Measurements from ENCODE around the gene TLR7.
A peak's percentile ranks its signal among the peaks of the same experiment; 100 is the strongest.

Gene TLR7

DNA sequence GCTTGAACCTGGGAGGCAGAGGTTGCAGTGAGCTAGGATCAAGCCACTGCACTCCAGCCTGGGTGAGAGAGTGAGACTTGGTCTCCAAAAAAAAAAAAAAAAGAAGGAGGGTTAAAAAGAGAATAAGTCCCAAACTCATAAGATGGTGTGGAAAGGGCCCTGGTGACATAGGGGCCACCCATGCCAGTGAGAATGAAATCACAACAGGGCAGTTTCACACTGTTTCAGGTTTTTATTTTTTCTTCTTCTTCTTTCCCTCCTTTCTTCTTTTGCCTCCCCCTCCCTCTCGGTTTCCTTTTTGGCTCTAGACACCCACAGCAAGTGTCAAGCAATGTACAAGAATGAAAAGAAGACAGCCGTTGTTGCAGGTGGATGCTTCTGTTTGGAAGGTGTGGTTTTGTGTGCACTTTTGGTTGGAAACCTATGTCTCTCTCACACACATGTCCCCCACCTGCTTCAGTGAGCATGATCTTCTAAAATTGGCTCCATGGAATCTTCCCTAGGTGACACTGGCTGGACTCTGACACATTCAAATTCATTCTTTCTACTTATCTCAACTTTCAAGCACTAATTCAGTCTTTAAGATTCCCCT, 25.1 kb downstream of the TLR7 start:
- no peak for DNase-seq

DNA sequence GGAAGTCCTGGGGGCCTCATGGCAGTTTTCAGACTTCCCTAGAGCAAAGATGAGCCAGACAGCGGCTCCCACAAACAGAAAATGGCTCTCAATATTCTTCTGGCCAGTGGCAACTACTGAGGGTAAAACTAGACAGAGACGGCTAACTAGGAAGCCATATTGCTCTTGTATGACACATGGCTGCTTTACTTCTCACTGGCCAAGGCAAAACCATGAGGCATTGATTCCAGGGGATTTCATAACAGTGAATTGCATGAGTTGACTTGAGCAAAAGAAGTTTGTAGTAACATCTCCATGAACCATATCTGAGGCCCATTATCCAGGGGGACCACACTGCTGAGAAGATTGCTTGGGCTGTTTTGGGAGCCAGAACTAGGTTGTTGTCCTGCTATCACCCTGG, 25.8 kb downstream of the TLR7 start:
- no peak for DNase-seq

DNA sequence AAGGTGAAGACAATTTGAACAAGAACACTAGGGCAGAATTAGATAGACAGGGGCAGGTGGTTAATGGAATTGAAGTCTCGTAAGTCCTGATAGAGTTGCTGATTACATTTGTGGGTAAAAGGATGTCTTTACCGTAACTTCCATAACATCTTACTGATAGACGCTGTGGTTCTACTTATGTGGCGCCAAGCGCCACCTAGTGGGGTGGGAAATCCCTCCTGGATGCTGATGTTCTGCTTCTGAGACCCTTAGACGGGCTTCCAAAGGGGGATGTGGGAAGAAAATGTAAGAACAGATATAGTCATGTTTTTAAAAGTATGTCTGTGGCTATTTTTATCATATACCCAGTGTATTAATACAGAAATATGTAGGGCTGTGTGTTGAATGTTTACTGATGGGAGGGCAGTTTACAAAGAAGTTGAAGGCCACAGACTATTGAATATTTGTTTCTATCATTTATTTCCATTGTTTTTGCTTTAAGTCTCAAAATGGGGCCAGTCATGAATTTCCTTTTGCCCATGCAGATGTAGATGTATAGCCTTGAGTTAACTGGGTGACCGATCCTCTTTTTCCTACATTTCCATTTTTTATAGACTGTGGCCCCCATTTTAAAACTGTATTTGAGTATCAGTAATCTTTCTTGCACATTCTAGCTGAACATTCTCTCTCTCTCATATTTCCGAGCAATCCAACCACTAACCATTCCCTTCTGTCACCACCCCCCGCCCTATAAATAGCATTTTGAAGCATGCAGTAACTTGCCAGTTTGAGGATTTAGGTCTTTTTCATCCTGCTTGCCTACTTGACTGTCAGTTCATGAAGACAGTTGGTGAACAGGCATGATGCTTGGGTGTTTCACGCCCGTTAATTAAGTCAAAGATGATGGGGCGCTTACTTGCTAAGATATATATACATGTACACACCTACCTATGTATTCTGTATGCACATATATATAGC, 27.5 kb downstream of the TLR7 start:
- DNase-seq: peak; percentile 29

DNA sequence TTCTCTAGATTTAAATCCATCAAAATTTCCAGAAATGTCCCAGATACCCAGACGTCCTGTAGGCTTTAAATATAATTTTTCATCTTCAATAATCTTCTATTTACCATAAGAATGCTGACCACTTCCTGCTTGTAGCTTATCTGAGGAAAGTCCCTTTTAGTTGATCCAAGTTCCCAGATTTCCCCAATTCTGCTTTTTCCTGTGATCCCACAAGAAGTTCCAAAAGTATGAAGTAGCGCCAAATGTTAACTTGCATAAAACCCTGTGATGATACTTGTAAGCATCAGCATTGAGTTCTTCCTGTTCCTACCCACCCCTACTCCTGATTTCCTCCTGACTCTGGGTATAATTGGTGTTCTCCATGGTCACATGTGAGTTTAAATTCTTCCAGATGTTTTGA, 29.0 kb downstream of the TLR7 start:
- no peak for DNase-seq

DNA sequence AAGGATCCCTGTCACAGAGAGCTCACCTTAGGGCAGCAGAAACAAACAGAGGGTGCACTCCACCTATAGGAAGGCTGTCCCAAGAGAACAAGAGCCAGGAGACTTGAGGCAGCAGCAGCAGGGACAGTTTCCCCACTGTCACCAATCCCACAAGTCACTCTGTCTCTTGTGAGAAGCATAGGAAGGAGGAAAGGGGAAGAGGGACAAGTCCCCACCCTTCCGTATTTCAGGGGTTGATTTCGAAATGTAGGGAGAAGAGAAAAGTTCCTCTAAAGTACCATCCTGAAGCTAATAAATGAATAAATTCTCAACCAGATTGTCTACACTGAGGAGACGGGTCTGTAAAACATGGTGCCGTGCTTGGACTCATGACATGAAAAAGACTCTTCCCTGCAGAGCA, 30.1 kb downstream of the TLR7 start:
- DNase-seq: no peak

DNA sequence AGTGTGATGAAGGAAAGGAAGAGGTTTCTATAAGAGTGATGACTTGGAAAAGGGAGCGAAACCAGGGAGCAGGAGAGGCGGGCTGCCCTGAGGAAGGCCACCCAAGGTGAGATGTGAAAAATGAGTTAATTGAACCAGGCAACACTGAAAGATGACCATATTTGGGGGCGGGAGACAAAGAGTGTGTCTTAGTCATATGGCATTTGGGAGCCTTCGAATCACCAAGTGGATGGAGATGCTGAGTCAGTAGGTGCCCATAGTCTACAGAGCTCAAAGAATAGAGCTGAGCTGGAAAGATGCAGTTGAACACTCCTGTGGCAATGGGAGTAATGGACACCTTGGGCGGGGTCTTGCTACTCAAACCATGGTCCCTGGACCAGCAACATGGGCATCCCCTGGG, 31.2 kb downstream of the TLR7 start:
- peak; percentile 4 for DNase-seq

DNA sequence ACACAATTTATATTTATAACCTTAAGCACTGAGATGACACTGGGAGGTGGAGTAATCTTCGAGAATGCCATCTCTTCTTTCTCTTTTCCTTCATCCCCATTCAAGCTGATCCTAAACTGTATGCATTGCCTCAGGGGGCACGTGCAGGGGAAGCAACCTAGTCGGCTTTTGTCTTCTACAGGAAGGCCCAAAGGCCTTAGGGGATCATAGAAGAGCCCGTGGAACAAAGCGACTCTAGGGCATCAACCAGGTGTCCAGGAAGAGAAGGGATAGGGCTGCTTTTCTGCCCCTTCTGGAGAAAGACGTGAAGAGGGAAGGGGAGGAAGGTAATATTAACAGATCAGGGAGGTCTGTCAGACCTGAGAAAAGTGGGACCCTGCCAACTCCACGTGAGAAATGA, 32.6 kb downstream of the TLR7 start:
- no peak for DNase-seq

DNA sequence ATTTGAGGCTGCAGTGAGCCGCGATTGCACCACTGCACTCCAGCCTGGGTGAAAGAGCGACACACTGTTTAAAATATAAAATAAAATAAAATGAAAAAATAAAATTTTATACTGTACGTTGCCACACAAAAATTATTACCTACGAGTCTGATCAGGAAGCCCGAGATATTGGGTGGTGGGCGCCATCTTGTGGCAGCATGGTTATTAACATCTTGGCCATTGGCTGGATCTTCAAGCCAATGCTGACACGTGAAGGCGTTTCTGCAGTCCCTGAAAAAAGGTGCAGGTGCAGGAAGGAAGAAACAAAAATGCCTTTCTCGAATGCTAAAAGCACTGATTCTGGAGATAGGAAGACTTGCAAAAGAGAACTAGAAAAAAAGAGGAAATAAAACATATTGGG, 34.6 kb downstream of the TLR7 start:
- DNase-seq: peak; percentile 66

DNA sequence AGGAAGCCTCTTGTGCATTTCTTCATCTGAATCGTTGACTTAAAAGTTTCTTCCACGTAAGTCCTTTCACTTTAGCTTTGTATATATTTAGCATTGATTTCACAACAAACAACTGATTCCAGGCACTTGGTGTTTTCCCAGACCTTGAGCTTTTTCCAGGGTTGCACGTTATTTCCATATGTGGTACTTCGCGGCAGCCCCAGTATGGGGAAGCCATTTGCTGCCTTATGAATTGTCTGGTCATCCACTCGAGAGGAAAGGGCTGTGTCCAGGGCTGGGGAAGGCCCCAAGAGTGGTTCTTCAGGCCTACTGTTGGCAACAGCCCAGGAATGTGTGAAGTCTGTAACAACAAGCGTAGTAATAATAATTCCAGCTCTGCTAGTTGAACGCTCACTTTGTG, 36.8 kb downstream of the TLR7 start:
- DNase-seq: no peak

DNA sequence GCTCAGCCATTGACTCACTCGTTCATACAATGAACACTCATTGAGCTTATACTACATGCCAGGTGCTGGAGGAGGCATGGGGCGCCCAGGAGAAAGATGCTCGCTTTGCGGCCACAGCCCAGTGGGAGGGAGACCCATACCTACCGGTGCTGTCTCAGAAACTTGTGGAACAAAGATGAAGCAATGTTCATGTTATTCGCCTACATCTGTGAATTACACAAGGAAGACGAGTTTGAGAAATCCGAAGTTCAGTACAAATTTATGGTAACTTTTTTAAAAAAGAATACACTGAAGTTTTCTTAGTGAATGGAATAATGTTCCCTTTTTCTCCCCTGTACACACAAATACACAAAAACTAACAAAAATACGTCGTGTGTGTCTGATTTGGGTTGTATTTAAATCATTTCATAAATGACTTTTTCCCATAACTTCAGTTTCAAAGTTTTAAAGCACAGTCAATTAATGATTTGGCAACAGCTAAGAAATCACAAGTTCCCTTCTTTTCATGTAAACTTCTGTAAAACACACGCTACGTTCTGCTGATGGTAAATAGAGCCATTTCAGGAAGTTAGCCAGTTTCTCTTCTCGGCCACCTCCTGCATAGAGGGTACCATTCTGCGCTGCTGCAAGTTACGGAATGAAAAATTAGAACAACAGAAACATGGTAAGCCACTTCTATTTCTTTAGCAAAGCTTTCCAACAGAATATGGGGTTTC, 39.3 kb downstream of the TLR7 start, which contains the start of gene TLR8:
TSS of gene TLR8 (plus strand) at position 575 of the 716 bp plus-strand sequence. CDS start at position 662, 87 bp downstream.
- DNase-seq: no peak

DNA sequence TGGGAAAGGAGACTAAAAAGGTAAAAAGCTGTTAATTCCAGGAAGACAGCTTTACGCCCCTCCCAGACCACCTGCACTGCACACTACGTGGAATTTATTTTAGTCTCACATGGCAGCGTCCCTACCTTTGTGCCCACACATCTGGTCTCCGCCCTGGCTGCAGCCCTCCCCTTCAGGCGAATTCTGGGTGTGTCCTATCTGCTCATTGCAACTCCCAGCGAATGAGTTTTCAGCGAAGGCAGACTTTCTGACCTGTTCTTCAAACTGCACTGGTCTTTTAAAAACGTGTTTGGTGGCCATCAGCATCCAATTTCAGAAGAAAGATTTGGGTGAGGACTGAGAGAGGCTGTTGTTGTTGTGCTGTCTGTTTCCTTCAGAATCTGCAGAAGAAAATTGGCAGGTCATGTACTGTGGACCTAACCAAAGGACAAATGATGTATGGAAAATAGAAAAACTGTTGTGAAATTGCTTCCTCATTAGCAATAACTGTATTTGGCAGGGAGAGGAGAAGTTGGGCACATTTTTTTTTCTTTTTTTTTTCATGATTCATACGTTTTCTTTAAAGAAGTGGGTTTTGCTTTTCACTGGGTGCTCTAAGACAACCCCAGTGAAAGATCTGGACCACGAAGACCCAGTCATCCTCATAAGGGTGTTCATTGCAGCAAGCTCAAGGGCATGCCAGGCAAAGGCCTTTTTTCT, 43.7 kb downstream of the TLR7 start:
- DNase-seq: no peak

DNA sequence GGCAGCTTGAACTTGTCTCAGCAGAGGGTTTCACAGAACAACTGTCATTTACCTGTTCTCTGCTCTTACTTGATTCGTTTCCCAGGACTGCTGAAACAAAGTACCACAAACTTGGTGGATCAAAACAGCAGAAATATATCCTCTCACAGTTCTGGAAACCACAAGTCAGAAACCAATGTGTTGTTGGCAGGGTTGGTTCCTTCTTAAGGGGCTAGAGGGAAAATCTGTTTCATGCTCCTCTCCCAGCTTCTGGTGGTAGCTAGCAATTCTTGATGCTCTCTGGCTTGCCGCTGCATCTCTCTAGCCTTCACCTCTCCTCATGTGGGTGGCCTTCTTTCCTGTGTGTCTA, 44.2 kb downstream of the TLR7 start:
- DNase-seq: no peak

DNA sequence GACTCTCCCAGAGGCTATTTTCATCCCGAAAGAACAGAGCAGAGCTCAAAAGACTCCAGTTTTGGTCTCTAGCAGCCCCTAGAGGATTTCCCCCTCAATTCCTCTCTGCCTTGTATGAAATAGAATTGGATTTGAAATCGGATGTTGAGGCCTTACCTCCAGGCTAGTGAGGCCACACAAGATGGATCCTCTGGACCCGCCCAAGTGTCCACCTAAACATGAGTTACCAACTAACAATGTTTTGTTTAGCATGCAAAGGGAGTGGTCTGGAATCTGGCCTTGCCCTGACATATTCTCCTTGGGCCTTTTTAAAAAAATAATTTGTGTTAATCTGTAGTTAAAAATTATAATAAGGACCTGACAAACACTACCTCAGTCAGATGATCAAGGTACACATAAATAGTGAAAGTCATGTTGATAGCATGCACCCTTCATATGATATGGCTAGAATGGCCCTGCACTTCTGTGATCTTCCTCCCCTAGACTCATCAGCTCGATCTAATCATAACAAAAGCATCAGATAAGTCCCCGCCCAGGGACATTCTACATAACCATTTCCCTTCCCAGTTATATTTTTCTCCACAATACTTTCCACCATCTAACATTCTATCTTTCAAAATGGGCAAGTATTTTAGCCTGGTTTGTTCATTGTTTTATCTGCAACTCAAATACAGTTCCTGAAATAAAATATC, 46.1 kb downstream of the TLR7 start:
- no peak for DNase-seq

DNA sequence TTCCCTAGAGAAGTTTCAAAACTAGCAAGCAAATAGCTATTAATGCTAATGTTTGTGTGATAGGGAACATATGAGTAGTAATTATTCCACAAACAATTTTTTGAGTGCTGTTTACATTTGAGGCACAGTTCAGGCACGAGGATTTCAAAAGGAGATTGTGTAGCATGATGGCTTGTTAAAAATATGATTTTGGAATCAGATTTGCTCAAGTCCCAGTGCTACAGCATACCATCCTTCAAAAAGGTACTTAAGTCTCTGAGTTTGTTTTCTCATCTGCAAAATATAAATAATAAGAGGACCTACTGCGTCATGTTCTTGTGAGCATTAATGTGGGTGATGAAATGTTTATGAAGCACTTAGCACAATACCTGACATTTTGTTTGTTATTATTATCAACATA, 50.9 kb downstream of the TLR7 start:
- DNase-seq: no peak

DNA sequence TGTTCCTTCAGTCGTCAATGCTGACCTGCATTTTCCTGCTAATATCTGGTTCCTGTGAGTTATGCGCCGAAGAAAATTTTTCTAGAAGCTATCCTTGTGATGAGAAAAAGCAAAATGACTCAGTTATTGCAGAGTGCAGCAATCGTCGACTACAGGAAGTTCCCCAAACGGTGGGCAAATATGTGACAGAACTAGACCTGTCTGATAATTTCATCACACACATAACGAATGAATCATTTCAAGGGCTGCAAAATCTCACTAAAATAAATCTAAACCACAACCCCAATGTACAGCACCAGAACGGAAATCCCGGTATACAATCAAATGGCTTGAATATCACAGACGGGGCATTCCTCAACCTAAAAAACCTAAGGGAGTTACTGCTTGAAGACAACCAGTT, 52.2 kb downstream of the TLR7 start:
- no peak for DNase-seq

DNA sequence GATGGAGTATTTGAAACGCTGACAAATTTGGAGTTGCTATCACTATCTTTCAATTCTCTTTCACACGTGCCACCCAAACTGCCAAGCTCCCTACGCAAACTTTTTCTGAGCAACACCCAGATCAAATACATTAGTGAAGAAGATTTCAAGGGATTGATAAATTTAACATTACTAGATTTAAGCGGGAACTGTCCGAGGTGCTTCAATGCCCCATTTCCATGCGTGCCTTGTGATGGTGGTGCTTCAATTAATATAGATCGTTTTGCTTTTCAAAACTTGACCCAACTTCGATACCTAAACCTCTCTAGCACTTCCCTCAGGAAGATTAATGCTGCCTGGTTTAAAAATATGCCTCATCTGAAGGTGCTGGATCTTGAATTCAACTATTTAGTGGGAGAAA, 52.7 kb downstream of the TLR7 start:
- DNase-seq: no peak

DNA sequence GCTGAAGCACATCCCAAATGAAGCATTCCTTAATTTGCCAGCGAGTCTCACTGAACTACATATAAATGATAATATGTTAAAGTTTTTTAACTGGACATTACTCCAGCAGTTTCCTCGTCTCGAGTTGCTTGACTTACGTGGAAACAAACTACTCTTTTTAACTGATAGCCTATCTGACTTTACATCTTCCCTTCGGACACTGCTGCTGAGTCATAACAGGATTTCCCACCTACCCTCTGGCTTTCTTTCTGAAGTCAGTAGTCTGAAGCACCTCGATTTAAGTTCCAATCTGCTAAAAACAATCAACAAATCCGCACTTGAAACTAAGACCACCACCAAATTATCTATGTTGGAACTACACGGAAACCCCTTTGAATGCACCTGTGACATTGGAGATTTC, 54.1 kb downstream of the TLR7 start:
- DNase-seq: no peak

DNA sequence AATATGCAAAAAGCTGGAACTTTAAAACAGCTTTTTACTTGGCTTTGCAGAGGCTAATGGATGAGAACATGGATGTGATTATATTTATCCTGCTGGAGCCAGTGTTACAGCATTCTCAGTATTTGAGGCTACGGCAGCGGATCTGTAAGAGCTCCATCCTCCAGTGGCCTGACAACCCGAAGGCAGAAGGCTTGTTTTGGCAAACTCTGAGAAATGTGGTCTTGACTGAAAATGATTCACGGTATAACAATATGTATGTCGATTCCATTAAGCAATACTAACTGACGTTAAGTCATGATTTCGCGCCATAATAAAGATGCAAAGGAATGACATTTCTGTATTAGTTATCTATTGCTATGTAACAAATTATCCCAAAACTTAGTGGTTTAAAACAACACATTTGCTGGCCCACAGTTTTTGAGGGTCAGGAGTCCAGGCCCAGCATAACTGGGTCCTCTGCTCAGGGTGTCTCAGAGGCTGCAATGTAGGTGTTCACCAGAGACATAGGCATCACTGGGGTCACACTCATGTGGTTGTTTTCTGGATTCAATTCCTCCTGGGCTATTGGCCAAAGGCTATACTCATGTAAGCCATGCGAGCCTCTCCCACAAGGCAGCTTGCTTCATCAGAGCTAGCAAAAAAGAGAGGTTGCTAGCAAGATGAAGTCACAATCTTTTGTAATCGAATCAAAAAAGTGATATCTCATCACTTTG, 55.2 kb downstream of the TLR7 start:
- DNase-seq: no peak

DNA sequence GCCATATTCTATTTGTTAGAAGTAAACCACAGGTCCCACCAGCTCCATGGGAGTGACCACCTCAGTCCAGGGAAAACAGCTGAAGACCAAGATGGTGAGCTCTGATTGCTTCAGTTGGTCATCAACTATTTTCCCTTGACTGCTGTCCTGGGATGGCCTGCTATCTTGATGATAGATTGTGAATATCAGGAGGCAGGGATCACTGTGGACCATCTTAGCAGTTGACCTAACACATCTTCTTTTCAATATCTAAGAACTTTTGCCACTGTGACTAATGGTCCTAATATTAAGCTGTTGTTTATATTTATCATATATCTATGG, 55.7 kb downstream of the TLR7 start:
- no peak for DNase-seq

DNA sequence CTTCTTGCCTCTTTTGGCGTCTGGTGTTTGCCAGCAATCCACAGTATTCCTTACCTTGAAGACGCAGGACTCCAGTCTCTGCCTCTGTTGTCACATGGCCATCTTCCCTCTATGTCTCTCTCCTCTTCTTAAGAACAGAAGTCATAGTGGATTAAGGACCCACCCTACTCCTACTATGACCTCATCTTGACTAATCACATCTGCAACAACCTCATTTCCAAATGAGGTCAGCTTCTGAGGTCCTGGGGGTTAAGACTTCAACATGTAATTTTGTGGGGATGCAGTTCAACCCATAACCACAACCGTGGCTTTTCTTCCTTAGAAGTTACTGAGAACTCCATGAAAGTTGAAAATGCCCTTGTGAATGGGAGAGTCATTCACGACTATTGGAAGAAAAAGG, 62.8 kb downstream of the TLR7 start:
- no peak for DNase-seq

DNA sequence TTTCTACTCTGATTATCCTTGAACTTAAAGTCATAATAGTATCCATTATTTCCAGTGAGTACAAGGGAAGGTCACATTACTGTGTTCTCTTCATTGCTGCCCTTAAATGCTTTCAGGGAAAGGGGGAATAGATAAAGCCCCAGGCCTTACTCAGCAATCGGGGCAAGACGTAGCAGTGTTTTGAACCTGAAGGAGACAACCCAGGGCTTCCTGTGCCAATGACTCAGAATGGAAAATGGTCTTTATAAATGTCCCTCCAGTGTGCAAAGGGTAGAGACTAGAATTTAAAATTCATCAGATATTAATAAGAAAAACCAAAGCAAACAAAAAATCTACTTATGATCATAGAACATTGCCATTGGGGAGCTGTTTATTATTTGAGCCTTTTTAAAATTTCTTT, 63.3 kb downstream of the TLR7 start:
- DNase-seq: no peak

DNA sequence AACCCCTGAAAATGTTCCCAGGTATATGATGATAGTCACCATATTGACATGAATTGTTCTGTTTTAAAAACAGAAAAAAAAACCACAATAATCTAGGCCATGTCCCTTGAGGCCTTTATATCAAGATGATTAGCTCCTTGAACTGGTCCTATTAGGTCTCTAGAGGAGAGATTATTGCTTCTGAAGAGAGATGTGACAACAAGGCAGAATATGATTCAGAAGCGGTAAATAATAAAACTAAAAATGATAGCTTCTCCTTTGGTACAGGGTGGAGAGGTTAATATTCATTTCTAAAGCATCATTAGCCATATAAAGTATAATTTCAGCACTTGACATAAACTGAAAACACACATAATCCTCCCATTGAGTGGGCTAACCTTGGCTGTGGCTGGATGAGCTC, 65.4 kb downstream of the TLR7 start:
- no peak for DNase-seq

All from stimulated activated CD4-positive, alpha-beta T cell treated with anti-CD3 and anti-CD28 coated beads, Interleukin-4, amount 100 ng/mL, for 24 hours (primary cell).